ENCODE results near the gene VPS13D.

Gene VPS13D

DNA sequence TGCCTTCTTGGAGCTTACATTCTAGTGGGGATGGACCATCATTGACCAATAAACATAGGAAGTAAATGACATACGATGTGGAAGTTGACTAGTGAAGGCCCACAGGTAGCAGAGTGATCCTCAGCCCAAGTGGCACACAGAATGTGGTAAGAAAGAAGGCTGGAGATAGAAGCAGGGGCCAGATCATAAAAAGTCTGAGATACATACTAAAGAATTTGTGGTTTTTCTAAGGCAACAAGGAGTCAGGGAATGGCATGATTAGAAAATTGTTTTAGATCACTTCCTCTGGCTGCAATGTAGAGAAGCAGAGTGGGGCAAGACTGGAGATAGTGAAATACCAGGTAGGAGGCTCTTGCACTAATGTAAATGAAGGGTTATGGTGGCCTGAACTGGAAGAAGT, 154.0 kb downstream of the VPS13D start:
- H3K4me1 ChIP-seq (ENCODE audit: control insufficient read depth, low read length): no peaks in the 10 kb centered on the region
- no peaks in the 10 kb centered on the region for H3K27me3 ChIP-seq (ENCODE audit: control insufficient read depth, low read length)
- H3F3A ChIP-seq (ENCODE audit: control insufficient read depth, insufficient read depth): no peaks in the 10 kb centered on the region
- H3K4me3 ChIP-seq (ENCODE audit: low read length): no peak overlapping the region
- peaks cover 54% of the 10 kb centered on the region for H3K36me3 ChIP-seq (ENCODE audit: control insufficient read depth, low read length)
- no peak overlapping the region for H3K27ac ChIP-seq (ENCODE audit: low read depth, low read length)
- H3K9me3 ChIP-seq (ENCODE audit: control insufficient read depth, insufficient read depth, low read length): peaks cover 13% of the 10 kb centered on the region; the same call in 1 of the 2 replicates
- TF ChIP-seq, protein P1, sequence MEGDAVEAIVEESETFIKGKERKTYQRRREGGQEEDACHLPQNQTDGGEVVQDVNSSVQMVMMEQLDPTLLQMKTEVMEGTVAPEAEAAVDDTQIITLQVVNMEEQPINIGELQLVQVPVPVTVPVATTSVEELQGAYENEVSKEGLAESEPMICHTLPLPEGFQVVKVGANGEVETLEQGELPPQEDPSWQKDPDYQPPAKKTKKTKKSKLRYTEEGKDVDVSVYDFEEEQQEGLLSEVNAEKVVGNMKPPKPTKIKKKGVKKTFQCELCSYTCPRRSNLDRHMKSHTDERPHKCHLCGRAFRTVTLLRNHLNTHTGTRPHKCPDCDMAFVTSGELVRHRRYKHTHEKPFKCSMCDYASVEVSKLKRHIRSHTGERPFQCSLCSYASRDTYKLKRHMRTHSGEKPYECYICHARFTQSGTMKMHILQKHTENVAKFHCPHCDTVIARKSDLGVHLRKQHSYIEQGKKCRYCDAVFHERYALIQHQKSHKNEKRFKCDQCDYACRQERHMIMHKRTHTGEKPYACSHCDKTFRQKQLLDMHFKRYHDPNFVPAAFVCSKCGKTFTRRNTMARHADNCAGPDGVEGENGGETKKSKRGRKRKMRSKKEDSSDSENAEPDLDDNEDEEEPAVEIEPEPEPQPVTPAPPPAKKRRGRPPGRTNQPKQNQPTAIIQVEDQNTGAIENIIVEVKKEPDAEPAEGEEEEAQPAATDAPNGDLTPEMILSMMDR (IDR thresholded peaks at IDR 0.05; ENCODE audit: low read depth, low read length, poor library complexity, severe bottlenecking): no peak
- TF ChIP-seq EZH2phosphoT487 (IDR thresholded peaks at IDR 0.05; ENCODE audit: borderline replicate concordance, low read length): no peak
- H3K79me2 ChIP-seq (ENCODE audit: control insufficient read depth, low read length): no peaks in the 10 kb centered on the region
- no peaks in the 10 kb centered on the region for H4K20me1 ChIP-seq (ENCODE audit: control insufficient read depth, insufficient read depth, low read depth, low read length)
- no peaks in the 10 kb centered on the region for H3K9me2 ChIP-seq (replicated peaks; ENCODE audit: control insufficient read depth, low read length)
- no peak overlapping the region for H3K4me2 ChIP-seq (ENCODE audit: low read length)

DNA sequence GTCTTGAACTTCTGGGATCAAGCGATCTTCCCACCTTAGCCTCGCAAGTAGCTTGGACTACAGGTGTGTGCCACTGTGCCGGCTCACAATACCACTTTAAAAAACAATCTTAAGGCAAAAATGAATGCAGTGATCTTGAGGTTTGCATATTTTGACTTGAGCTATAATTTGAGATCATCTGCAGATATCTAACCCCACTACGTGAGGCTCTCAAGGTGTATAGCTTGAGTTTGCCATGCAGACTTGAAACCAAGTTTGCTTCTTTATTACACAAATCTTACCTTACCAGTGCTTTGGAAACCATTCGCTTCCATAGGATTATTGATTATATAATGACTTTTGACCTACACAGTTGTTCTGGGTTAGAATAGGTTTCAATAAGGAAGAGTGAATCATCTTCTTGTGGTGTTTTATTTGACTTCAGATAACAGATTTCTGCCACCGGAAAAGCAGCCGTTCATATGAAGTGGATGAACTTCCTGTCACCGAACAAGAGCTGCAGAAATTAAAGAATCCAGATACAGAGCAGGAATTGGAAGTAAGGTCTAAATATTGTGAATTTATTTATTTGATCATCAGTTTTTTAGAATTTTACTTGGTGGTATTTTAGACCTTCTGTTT, 155.1 kb downstream of the VPS13D start:
- no peak overlapping the region for H3K4me2 ChIP-seq (ENCODE audit: low read length)
- peaks cover 48% of the 10 kb centered on the region for H3K36me3 ChIP-seq (ENCODE audit: control insufficient read depth, low read length)
- no peaks in the 10 kb centered on the region for H3K79me2 ChIP-seq (ENCODE audit: control insufficient read depth, low read length)
- peaks cover 13% of the 10 kb centered on the region; the same call in 1 of the 2 replicates for H3K9me3 ChIP-seq (ENCODE audit: control insufficient read depth, insufficient read depth, low read length)
- no peak overlapping the region for H3K4me3 ChIP-seq (ENCODE audit: low read length)
- H3K27me3 ChIP-seq (ENCODE audit: control insufficient read depth, low read length): no peaks in the 10 kb centered on the region
- H3F3A ChIP-seq (ENCODE audit: control insufficient read depth, insufficient read depth): no peaks in the 10 kb centered on the region
- H4K20me1 ChIP-seq (ENCODE audit: control insufficient read depth, insufficient read depth, low read depth, low read length): no peaks in the 10 kb centered on the region
- H3K27ac ChIP-seq (ENCODE audit: low read depth, low read length): no peak overlapping the region
- H3K4me1 ChIP-seq (ENCODE audit: control insufficient read depth, low read length): no peaks in the 10 kb centered on the region
- no peak for TF ChIP-seq EZH2phosphoT487 (IDR thresholded peaks at IDR 0.05; ENCODE audit: borderline replicate concordance, low read length)
- TF ChIP-seq, protein P1 (IDR thresholded peaks at IDR 0.05; ENCODE audit: low read depth, low read length, poor library complexity, severe bottlenecking): no peak
- no peaks in the 10 kb centered on the region for H3K9me2 ChIP-seq (replicated peaks; ENCODE audit: control insufficient read depth, low read length)

DNA sequence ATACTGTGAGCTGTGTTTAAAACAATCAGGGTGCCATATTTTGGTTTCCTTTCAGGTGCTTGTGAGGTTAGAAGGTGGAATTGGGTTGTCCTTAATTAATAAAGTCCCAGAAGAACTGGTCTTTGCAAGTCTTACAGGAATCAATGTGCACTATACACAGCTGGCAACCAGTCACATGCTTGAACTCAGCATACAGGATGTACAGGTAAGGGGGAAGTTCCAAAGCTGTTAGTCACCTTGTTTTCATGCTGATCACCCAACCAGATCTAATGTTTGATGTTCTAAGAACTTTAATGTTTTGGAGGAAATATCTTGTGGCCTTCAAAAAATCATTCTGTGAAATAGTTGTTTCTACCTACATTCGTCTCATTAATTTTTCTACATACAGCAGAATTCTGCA, 156.3 kb downstream of the VPS13D start:
- Histone ChIP-seq H3K79me2 (ENCODE audit: control insufficient read depth, low read length) (no peaks in the 10 kb centered on the region), H3F3A (ENCODE audit: control insufficient read depth, insufficient read depth) (no peaks in the 10 kb centered on the region), H3K4me1 (ENCODE audit: control insufficient read depth, low read length) (no peaks in the 10 kb centered on the region), H3K27ac (ENCODE audit: low read depth, low read length) (no peak overlapping the region), H4K20me1 (ENCODE audit: control insufficient read depth, insufficient read depth, low read depth, low read length) (no peaks in the 10 kb centered on the region), H3K27me3 (ENCODE audit: control insufficient read depth, low read length) (no peaks in the 10 kb centered on the region), H3K36me3 (ENCODE audit: control insufficient read depth, low read length) (peaks cover 48% of the 10 kb centered on the region), H3K4me2 (ENCODE audit: low read length) (no peak overlapping the region), H3K9me3 (ENCODE audit: control insufficient read depth, insufficient read depth, low read length) (peaks cover 13% of the 10 kb centered on the region; the same call in 1 of the 2 replicates), H3K4me3 (ENCODE audit: low read length) (no peak overlapping the region), H3K9me2 (replicated peaks; ENCODE audit: control insufficient read depth, low read length) (no peaks in the 10 kb centered on the region)
- TF ChIP-seq, protein P1 (IDR thresholded peaks at IDR 0.05; ENCODE audit: low read depth, low read length, poor library complexity, severe bottlenecking): no peak
- TF ChIP-seq EZH2phosphoT487 (IDR thresholded peaks at IDR 0.05; ENCODE audit: borderline replicate concordance, low read length): no peak

Data from DOHH2 (cell line).